Activated CD4-positive, alpha-beta T cell treated with anti-CD3 and anti-CD28 coated beads, Interleukin-2, amount 10 ng/mL, durations not matched to agents 7 days and 5 days (primary cell): ENCODE results near the gene PRKD1. TPM values are rescaled to one million over a fixed set of nuclear protein-coding genes. Genes with fewer than 3 reads are reported as not detected.
"Not testable (repeated sequence)": the region's sequence is repeated elsewhere in the genome, so short reads cannot be mapped to it uniquely, and the experiment has no call there.

Source experiments
- CTCF ChIA-PET: fragments of 350-600 bp; sonication (Branson Sonifier 250); formaldehyde crosslinking; loops from one replicate; lab custom pipeline; 2021; ENCODE audit warnings: antibody characterized with exemption; lab: Charles Lee
- POLR2A ChIA-PET: fragments of 350-600 bp; sonication (Branson Sonifier 250); formaldehyde crosslinking; loops from one replicate; lab custom pipeline; 2021; ENCODE audit warnings: antibody characterized with exemption; lab: Charles Lee
- DNase-seq: peaks from one replicate; pipeline ENCODE4 v3.0.0-alpha.2; 2020
- H3K27ac Mint-ChIP-seq: one replicate; pipeline ENCODE4 v1.8.0; 2021; ENCODE audit warnings: mild to moderate bottlenecking, moderate library complexity, mixed read lengths
- H3K27me3 Mint-ChIP-seq: one replicate; pipeline ENCODE4 v1.8.0; 2021; ENCODE audit warnings: mixed read lengths
- H3K36me3 Mint-ChIP-seq: one replicate; pipeline ENCODE4 v1.8.0; 2021; ENCODE audit warnings: low read depth, mixed read lengths
- H3K4me1 Mint-ChIP-seq: one replicate; pipeline ENCODE4 v1.8.0; 2021; ENCODE audit warnings: mixed read lengths
- H3K4me3 Mint-ChIP-seq: one replicate; pipeline ENCODE4 v1.8.0; 2021; ENCODE audit warnings: mild to moderate bottlenecking, moderate library complexity, mixed read lengths
- H3K9me3 Mint-ChIP-seq: one replicate; pipeline ENCODE4 v1.8.0; 2021; ENCODE audit warnings: mixed read lengths
- total RNA-seq, 2 experiments: library from RNA; stranded (reverse); gene quantifications; one replicate each; pipeline ENCODE4 v1.2.3, GENCODE V29; 2021

The PRKD1 gene
- total RNA-seq, 2 experiments from 2014 or later = not detected

DNA sequence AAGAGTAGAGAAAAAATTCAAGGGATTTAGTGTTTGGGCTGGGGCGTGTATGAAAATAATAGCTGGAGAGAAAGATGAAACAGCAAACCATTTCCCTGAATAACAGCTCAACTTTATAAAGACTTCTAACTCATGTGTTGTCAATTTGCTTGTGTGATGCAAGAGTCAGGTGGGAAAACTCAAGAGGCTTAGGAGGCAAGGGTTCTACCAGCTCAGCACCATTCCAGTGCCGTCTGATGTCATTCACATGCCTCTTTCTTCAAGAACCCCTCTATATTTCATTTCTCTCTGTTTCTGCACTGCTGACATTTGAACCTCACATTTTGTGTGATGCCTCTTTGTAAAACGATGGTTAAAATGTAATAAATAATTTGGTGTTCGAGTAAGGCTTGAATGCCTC, 192.2 kb downstream of the PRKD1 start:
- H3K27me3 Mint-ChIP-seq = no peaks in the 10 kb centered on the region
- POLR2A ChIA-PET = no interaction called here
- H3K36me3 Mint-ChIP-seq = no peaks in the 10 kb centered on the region
- H3K4me1 Mint-ChIP-seq = no peaks in the 10 kb centered on the region
- no peak overlapping the region for H3K27ac Mint-ChIP-seq
- no peak for DNase-seq
- CTCF ChIA-PET = no interaction called here
- H3K4me3 Mint-ChIP-seq = no peak overlapping the region
- peaks cover 10% of the 10 kb centered on the region for H3K9me3 Mint-ChIP-seq

- Mint-ChIP-seq H3K36me3 (no peaks in the 10 kb centered on the region), H3K4me3 (no peak overlapping the region), H3K27me3 (no peaks in the 10 kb centered on the region), H3K27ac (no peak overlapping the region), H3K9me3 (peaks cover 10% of the 10 kb centered on the region), H3K4me1 (no peaks in the 10 kb centered on the region)
- ChIA-PET POLR2A (no interaction called here), CTCF (no interaction called here)
- DNase-seq = no peak
Observed at GRCh38 chr14:29734732-29735131, 192.9 kb downstream of the PRKD1 start.

GRCh38 chr14:29726560-29727331, 200.9 kb downstream of the PRKD1 start:
- H3K9me3 Mint-ChIP-seq, POLR2A ChIA-PET, H3K4me3 Mint-ChIP-seq, H3K4me1 Mint-ChIP-seq, H3K27ac Mint-ChIP-seq, DNase-seq, H3K27me3 Mint-ChIP-seq, H3K36me3 Mint-ChIP-seq: not testable (repeated sequence)
- CTCF ChIA-PET = interaction anchor here (0.6 kb wide), 1 partner anchor 46 kb away, joined by 3 read pairs; no protein-coding TSS in a partner anchor

DNA sequence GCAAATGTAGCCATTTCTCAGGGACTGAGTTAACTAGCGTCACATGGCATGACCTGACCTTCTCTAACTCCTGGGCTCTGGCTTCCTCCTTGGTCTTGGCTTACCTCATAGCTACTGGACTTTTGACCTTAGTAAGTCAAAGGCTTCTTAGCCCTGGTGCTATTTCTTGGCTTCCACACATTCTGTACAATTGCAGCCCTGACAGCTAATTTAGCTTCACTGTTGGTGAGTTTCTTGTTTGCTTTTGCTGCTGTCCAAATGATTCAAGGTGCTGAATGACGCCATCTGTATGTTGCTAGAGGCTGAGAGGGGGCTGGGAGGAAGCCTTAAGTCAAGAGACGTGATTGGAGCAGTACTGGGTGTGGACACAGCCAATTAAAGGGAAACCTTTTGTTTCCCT, 202.7 kb downstream of the PRKD1 start:
- Mint-ChIP-seq H3K36me3 (no peaks in the 10 kb centered on the region), H3K27ac (no peak overlapping the region), H3K4me1 (no peaks in the 10 kb centered on the region), H3K27me3 (no peaks in the 10 kb centered on the region), H3K9me3 (no peaks in the 10 kb centered on the region), H3K4me3 (no peak overlapping the region)
- CTCF ChIA-PET = interaction anchor here (0.9 kb wide), 1 partner anchor 9 kb away, joined by 3 read pairs; no protein-coding TSS in a partner anchor
- POLR2A ChIA-PET = no interaction called here
- DNase-seq = no peak

DNA sequence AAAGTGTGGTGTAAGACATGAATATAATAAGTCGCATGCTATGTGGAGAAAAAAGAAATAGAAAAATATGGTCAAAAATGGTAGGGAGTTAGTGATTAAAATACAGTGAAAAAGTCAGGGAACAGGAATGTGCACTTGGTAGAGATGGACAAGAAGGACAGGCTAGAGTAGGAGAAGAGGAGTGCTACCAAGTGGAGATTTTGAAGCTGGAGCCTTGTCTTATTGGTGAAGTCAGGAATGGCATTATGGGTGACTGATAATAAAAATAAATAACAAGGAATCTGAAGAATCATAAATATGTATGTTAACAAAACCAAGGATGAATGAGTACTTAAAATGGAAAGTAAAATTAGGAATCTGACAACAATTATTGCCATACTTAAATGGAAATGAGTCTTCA, 204.8 kb downstream of the PRKD1 start:
- H3K4me1 Mint-ChIP-seq = no peaks in the 10 kb centered on the region
- ChIA-PET CTCF (no interaction called here), POLR2A (no interaction called here)
- H3K4me3 Mint-ChIP-seq = no peak overlapping the region
- no peaks in the 10 kb centered on the region for H3K9me3 Mint-ChIP-seq
- H3K27me3 Mint-ChIP-seq = no peaks in the 10 kb centered on the region
- no peaks in the 10 kb centered on the region for H3K36me3 Mint-ChIP-seq
- no peak for DNase-seq
- no peak overlapping the region for H3K27ac Mint-ChIP-seq

- CTCF ChIA-PET = no interaction called here
- DNase-seq = no peak
- POLR2A ChIA-PET = no interaction called here
- Mint-ChIP-seq H3K4me1 (no peaks in the 10 kb centered on the region), H3K36me3 (no peaks in the 10 kb centered on the region), H3K4me3 (no peak overlapping the region), H3K27me3 (no peaks in the 10 kb centered on the region), H3K27ac (no peak overlapping the region), H3K9me3 (no peaks in the 10 kb centered on the region)
Observed at GRCh38 chr14:29721586-29721985, 206.1 kb downstream of the PRKD1 start.

- no peak for DNase-seq
- Mint-ChIP-seq H3K27ac (no peak overlapping the region), H3K4me3 (no peak overlapping the region), H3K36me3 (no peaks in the 10 kb centered on the region), H3K27me3 (no peaks in the 10 kb centered on the region), H3K9me3 (peaks cover 3% of the 10 kb centered on the region), H3K4me1 (no peaks in the 10 kb centered on the region)
- ChIA-PET CTCF (no interaction called here), POLR2A (no interaction called here)
Observed at GRCh38 chr14:29717901-29718300, 209.7 kb downstream of the PRKD1 start.

- no peaks in the 10 kb centered on the region for H3K4me1 Mint-ChIP-seq
- CTCF ChIA-PET = no interaction called here
- H3K9me3 Mint-ChIP-seq = peaks cover 4% of the 10 kb centered on the region
- no peak overlapping the region for H3K27ac Mint-ChIP-seq
- no peaks in the 10 kb centered on the region for H3K36me3 Mint-ChIP-seq
- POLR2A ChIA-PET = no interaction called here
- H3K27me3 Mint-ChIP-seq = no peaks in the 10 kb centered on the region
- H3K4me3 Mint-ChIP-seq = no peak overlapping the region
- no peak for DNase-seq
Observed at GRCh38 chr14:29716150-29716549, 211.5 kb downstream of the PRKD1 start.

DNA sequence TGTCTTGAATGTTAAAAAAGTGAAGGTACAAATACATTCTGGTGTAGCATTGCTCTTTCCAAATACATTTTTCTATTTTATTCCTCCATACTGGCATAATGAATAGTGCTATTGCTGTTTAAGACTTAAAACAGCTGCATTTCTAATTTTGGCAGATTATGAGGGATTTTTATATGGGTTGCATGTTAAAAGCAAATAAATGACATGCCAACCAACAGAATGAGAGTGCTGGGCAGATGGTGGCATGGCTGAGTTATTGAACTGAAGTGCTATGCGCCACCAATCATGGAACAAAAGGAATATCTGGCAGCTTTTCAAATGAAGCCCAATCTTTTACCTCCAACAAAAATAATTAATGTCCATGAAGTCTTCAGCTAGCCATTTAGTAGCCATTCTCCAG, 215.0 kb downstream of the PRKD1 start:
- no peak for DNase-seq
- H3K9me3 Mint-ChIP-seq = peaks cover 4% of the 10 kb centered on the region
- H3K27ac Mint-ChIP-seq = no peak overlapping the region
- H3K27me3 Mint-ChIP-seq = no peaks in the 10 kb centered on the region
- H3K4me1 Mint-ChIP-seq = no peaks in the 10 kb centered on the region
- no peaks in the 10 kb centered on the region for H3K36me3 Mint-ChIP-seq
- ChIA-PET POLR2A (no interaction called here), CTCF (no interaction called here)
- no peak overlapping the region for H3K4me3 Mint-ChIP-seq

DNA sequence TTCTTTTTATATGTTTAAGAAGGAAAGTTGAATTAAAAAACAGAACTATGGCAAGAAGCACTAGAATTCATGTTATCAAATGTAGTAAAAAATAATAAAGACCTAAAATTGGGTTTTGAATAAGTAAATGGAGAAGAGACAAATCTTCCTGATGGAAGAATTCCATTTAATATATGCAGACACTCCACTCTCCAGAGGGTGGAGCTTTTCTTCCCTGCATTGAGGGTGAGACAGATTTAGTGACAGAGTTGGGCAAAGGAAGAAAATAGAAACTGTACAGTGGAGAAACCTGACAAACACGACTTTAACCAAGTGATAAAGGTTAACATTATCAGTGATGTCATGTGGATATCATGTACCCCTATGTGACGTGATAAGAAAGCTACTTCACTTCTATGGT, 217.6 kb downstream of the PRKD1 start:
- DNase-seq = no peak
- Mint-ChIP-seq H3K36me3 (no peaks in the 10 kb centered on the region), H3K4me3 (no peak overlapping the region), H3K27ac (no peak overlapping the region), H3K9me3 (peaks cover 8% of the 10 kb centered on the region), H3K4me1 (no peaks in the 10 kb centered on the region), H3K27me3 (no peaks in the 10 kb centered on the region)
- POLR2A ChIA-PET = no interaction called here
- CTCF ChIA-PET = no interaction called here

- Mint-ChIP-seq H3K4me3 (no peak overlapping the region), H3K9me3 (peaks cover 8% of the 10 kb centered on the region), H3K36me3 (no peaks in the 10 kb centered on the region), H3K4me1 (no peaks in the 10 kb centered on the region), H3K27ac (no peak overlapping the region), H3K27me3 (no peaks in the 10 kb centered on the region)
- no peak for DNase-seq
- ChIA-PET POLR2A (no interaction called here), CTCF (no interaction called here)
Observed at GRCh38 chr14:29709490-29709889, 218.2 kb downstream of the PRKD1 start.

- DNase-seq = no peak
- CTCF ChIA-PET = no interaction called here
- Mint-ChIP-seq H3K27ac (no peak overlapping the region), H3K4me3 (no peak overlapping the region), H3K27me3 (no peaks in the 10 kb centered on the region), H3K4me1 (no peaks in the 10 kb centered on the region), H3K36me3 (no peaks in the 10 kb centered on the region), H3K9me3 (peaks cover 4% of the 10 kb centered on the region)
- POLR2A ChIA-PET = no interaction called here
Observed at GRCh38 chr14:29706700-29707099, 220.9 kb downstream of the PRKD1 start.

DNA sequence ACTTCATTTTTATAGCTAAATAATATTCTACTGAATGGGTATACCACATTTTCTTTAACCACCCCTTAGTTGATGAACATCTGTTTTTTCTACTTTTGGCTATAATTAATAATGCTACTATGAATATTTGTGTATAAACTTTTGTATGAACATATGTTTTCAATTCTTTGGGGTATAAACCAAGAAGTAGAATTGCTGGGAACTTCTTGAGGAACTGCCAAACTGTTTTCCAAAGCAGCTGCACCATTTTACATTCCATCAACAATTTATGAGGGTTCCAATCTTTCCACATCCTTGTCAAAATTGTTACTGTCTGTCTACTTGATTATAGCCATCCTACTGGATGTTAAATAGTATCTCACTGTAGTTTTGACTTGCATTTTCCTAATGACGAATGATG, 221.8 kb downstream of the PRKD1 start:
- CTCF ChIA-PET = no interaction called here
- H3K4me1 Mint-ChIP-seq = no peaks in the 10 kb centered on the region

DNA sequence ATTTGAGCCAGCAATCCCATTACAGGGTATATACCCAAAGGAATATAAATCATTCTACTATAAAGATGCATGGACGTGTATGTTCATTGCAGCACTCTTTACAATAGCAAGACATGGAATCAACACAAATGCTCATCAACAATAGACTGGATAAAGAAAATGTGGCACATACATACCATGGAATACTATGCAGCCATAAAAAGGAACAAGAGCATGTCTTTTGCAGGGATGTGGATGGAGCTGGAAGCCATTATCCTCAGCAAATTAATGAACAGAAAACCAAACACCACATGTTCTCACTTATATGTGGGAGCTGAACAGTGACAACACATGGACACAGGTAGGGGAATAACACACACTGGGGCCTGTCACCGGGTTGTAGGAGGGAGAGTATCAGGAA, 238.1 kb downstream of the PRKD1 start:
- DNase-seq, CTCF ChIA-PET, H3K36me3 Mint-ChIP-seq, H3K4me1 Mint-ChIP-seq, H3K4me3 Mint-ChIP-seq, POLR2A ChIA-PET, H3K27ac Mint-ChIP-seq, H3K27me3 Mint-ChIP-seq: not testable (repeated sequence)
- peaks cover 14% of the 10 kb centered on the region for H3K9me3 Mint-ChIP-seq

More for the DNA sequence above, 221.8 kb downstream of the PRKD1 start:
- H3K27ac Mint-ChIP-seq = no peak overlapping the region
- DNase-seq = no peak
- H3K9me3 Mint-ChIP-seq = peaks cover 4% of the 10 kb centered on the region
- POLR2A ChIA-PET = no interaction called here
- no peaks in the 10 kb centered on the region for H3K36me3 Mint-ChIP-seq
- H3K4me3 Mint-ChIP-seq = no peak overlapping the region
- no peaks in the 10 kb centered on the region for H3K27me3 Mint-ChIP-seq
